Measurements from ENCODE around the gene ZNF792.
"Not testable (repeated sequence)": the region's sequence is repeated elsewhere in the genome, so short reads cannot be mapped to it uniquely, and the experiment has no call there.

Gene ZNF792

DNA sequence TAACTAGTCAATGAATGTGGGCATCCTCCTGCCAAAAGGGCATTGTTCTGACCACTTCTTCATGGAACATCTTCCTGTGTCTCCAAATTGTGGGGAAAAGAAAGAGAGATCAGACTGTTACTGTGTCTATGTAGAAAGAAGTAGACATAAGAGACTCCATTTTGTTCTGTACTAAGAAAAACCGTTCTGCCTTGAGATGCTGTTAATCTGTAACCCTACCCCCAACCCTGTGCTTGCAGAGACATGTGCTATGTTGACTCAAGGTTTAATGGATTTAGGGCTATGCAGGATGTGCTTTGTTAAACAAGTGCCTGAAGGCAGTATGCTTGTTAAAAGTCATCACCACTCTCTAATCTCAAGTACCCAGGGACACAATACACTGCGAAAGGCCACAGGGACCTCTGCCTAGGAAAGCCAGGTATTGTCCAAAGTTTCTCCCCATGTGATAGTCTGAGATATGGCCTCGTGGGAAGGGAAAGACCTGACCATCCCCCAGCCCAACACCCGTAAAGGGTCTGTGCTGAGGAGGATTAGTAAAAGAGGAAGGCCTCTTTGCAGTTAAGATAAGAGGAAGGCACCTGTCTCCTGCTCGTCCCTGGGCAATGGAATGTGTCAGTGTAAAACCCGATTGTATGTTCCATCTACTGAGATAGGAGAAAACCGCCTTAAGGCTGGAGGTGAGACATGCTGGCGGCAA lies 43.8 kb downstream of the ZNF792 start:
- not testable (repeated sequence) for DNase-seq

DNA sequence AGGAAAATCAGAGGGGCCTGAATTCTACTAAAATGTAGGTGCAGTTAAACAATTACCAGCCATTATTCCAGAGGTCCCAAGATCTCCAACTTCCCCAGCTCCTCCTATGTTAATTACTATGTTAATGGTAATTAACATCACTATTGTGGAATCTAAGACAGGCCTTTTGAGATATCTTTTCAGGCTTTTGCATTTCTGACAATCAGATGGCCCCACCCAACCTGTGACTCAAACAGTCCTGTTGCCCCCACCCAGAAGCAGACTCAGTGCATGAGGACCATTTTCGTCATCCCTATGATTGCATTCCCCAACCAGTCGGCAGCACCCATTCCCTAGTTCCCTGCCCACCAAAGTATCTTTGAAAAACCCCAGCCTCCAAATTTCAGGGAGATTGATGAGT lies 45.8 kb downstream of the ZNF792 start:
- DNase-seq: no peak

DNA sequence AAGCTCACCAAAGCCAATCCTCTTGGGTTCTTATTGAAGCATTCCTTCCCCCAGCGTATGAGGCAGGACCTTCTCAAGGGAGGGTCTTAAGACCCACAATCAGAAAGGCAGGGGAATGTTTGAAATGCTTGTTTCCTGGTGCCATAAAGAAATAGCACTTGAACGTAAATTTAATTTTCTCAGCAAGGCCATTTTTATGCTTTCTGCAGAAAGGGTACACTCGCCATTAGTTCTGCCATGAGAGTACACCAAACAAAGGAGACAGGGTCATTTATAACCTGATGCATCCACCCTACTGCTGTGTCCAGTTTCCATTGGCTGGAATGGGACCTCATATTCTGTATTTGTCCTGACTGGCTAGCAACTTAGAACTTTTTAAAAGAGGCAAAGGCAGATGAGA lies 46.9 kb downstream of the ZNF792 start:
- DNase-seq: not testable (repeated sequence)

DNA sequence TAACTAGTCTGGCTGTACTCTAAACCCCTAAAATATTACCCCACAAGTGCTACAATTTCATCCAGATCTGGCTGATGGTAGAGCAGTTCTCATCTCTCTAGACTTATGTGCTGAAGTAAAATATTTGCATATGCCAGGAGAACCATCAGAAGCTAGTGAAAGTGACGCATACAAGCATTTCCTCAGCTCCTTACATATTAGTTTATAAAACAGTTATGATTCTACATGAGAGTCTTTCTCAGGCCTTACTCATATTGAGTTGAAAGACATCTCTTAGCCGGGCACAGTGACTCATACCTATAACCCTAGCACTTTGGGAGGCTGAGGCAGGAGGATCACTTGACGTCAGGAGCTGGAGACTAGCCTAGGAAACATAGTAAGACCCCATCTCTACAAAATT lies 53.3 kb downstream of the ZNF792 start:
- no peak for DNase-seq
